Sigmoid colon (tissue), 4 donors: ENCODE results near the gene SNX32.

Source experiments
- POLR2A ChIP-seq, 2 donors: fragments of 450-650 bp; IDR thresholded peaks; one replicate each; pipeline ENCODE4 v1.6.1; 2016; ENCODE audit warnings: antibody characterized with exemption in 2 of 2, mild to moderate bottlenecking in 2 of 2, moderate library complexity in 2 of 2
- POLR2AphosphoS5 ChIP-seq, 4 donors: sonication (generic); formaldehyde crosslinking; IDR thresholded peaks; one replicate each; pipeline ENCODE4 v1.6.1; 2017; ENCODE audit warnings: antibody characterized with exemption in 4 of 4
- TF ChIP-seq, protein P1 (sequence below), 4 experiments: fragments of 450-650 bp in 3 of 4; fragments of 200-600 bp in 1 of 4; IDR thresholded peaks; one replicate each; pipeline ENCODE4 v1.5.1; 2016 to 2019; ENCODE audit warnings: antibody characterized with exemption in 4 of 4, mild to moderate bottlenecking in 3 of 4, moderate library complexity in 2 of 4

DNA sequence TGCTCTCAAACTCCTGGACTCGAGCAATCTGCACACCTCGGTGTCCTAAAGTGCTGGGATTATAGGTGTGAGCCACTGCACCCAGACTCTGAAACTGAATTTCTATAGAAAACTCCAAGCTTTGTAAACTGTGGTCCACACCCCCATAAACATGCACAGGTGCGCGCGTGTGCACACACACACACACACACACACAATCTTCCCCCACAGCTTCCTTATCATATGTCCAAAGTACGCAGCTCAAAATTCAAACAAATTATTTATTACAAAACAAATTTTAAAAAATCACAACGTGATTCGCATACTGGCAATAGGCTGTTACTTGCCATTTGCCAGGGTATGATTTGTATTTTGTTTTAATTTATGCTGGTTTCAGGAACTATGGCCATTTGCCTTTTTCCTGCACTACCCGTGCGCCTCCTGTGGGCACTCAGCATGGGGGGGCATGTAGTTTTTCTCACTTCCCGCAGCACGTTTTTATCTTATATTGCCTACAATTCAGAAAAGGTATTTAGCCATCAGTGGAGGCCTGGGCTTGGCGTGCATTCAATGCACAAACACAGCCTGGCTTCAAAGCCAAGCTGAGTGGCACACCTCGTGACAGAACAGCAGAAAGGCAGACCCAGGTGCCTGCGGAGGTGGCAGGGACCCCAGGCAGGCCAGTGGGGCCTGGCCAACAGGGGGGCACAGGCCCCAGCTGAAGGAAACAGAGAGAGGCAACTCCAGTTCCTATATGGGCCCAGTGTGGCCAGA, 10.8 kb upstream of the SNX32 start:
- TF ChIP-seq POLR2A (IDR thresholded peaks at IDR 0.05) (no peak), POLR2AphosphoS5 (IDR thresholded peaks at IDR 0.05) (no peak)
- TF ChIP-seq, protein P1, sequence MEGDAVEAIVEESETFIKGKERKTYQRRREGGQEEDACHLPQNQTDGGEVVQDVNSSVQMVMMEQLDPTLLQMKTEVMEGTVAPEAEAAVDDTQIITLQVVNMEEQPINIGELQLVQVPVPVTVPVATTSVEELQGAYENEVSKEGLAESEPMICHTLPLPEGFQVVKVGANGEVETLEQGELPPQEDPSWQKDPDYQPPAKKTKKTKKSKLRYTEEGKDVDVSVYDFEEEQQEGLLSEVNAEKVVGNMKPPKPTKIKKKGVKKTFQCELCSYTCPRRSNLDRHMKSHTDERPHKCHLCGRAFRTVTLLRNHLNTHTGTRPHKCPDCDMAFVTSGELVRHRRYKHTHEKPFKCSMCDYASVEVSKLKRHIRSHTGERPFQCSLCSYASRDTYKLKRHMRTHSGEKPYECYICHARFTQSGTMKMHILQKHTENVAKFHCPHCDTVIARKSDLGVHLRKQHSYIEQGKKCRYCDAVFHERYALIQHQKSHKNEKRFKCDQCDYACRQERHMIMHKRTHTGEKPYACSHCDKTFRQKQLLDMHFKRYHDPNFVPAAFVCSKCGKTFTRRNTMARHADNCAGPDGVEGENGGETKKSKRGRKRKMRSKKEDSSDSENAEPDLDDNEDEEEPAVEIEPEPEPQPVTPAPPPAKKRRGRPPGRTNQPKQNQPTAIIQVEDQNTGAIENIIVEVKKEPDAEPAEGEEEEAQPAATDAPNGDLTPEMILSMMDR (IDR thresholded peaks at IDR 0.05), result no peak
